Sigmoid colon (tissue), 4 donors: ENCODE results near the gene SMAD3.

ENCODE experiments used
- EP300 ChIP-seq, 4 donors: sonication (generic); formaldehyde crosslinking; IDR thresholded peaks; one replicate each; pipeline ENCODE4 v1.6.1; 2017; ENCODE audit warnings: antibody characterized with exemption in 4 of 4
- POLR2A ChIP-seq, 2 donors: fragments of 450-650 bp; IDR thresholded peaks; one replicate each; pipeline ENCODE4 v1.6.1; 2016; ENCODE audit warnings: antibody characterized with exemption in 2 of 2, mild to moderate bottlenecking in 2 of 2, moderate library complexity in 2 of 2
- TF ChIP-seq, protein P1 (sequence below), 4 experiments: fragments of 450-650 bp in 3 of 4; fragments of 200-600 bp in 1 of 4; IDR thresholded peaks; one replicate each; pipeline ENCODE4 v1.5.1; 2016 to 2019; ENCODE audit warnings: antibody characterized with exemption in 4 of 4, mild to moderate bottlenecking in 3 of 4, moderate library complexity in 2 of 4

GRCh38 chr15:67059127-67059553, 6.3 kb upstream of the SMAD3 start:
- TF ChIP-seq, protein P1, sequence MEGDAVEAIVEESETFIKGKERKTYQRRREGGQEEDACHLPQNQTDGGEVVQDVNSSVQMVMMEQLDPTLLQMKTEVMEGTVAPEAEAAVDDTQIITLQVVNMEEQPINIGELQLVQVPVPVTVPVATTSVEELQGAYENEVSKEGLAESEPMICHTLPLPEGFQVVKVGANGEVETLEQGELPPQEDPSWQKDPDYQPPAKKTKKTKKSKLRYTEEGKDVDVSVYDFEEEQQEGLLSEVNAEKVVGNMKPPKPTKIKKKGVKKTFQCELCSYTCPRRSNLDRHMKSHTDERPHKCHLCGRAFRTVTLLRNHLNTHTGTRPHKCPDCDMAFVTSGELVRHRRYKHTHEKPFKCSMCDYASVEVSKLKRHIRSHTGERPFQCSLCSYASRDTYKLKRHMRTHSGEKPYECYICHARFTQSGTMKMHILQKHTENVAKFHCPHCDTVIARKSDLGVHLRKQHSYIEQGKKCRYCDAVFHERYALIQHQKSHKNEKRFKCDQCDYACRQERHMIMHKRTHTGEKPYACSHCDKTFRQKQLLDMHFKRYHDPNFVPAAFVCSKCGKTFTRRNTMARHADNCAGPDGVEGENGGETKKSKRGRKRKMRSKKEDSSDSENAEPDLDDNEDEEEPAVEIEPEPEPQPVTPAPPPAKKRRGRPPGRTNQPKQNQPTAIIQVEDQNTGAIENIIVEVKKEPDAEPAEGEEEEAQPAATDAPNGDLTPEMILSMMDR (IDR thresholded peaks at IDR 0.05), result no peak
- TF ChIP-seq EP300 (IDR thresholded peaks at IDR 0.05), result no peak
- TF ChIP-seq POLR2A (IDR thresholded peaks at IDR 0.05), result no peak
